Muscle layer of duodenum (tissue), 2 donors: ENCODE data around the gene DOC2A.
"Not testable (repeated sequence)": the region's sequence is repeated elsewhere in the genome, so short reads cannot be mapped to it uniquely, and the experiment has no call there.

Experiments
- H3K27ac ChIP-seq: one replicate; pipeline ENCODE4 v1.7.0; 2013; ENCODE audit warnings: mild to moderate bottlenecking, low read length
- H3K27me3 ChIP-seq: one replicate; pipeline ENCODE4 v1.7.0; 2013; ENCODE audit warnings: low read depth, mild to moderate bottlenecking, control low read depth, low read length
- H3K36me3 ChIP-seq, 2 donors: one replicate each; pipeline ENCODE4 v1.7.0; 2013; ENCODE audit warnings: low read length in 2 of 2, control low read depth in 1 of 2, mild to moderate bottlenecking in 1 of 2; ENCODE audit not compliant: insufficient read depth in 2 of 2, control insufficient read depth in 1 of 2
- H3K4me1 ChIP-seq, 2 donors: one replicate each; pipeline ENCODE4 v1.7.0; 2013; ENCODE audit warnings: low read length in 2 of 2, mild to moderate bottlenecking in 2 of 2, control low read depth in 1 of 2, moderate library complexity in 1 of 2; ENCODE audit not compliant: insufficient read depth in 2 of 2, control insufficient read depth in 1 of 2
- H3K4me3 ChIP-seq, 2 donors: one replicate each; pipeline ENCODE4 v1.7.0; 2013; ENCODE audit warnings: low read length in 2 of 2, low read depth in 1 of 2, mild to moderate bottlenecking in 1 of 2
- H3K9me3 ChIP-seq, 2 donors: one replicate each; pipeline ENCODE4 v1.7.0; 2013; ENCODE audit warnings: low read length in 2 of 2, control low read depth in 1 of 2, mild to moderate bottlenecking in 1 of 2; ENCODE audit not compliant: control insufficient read depth in 1 of 2
- donor health status: healthy.

The DOC2A gene

DNA sequence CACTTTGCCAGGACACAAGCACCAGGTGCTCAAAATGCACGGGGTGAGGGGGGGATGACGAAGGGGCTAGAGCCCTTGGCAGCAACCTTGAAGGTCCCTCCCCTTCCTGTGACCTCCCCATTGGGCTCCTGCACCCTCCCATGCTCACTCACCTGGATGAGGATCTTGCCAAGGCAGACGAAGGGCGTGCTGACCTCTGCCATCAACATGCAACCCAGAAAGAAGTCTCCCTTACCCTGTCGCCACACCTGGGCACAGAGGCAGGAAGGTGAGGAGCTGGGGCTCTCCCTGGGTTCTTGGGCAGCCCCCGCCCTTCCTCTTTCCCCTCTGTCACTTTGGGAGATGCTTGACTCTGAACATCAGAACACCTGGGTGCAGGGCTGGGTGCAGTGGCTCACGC lies 14.7 kb upstream of the DOC2A start:
- no peak overlapping the region for H3K27ac ChIP-seq
- no peak overlapping the region for H3K4me3 ChIP-seq
- H3K9me3 ChIP-seq, result no peaks in the 10 kb centered on the region
- H3K27me3 ChIP-seq, result peaks cover 18% of the 10 kb centered on the region
- no peaks in the 10 kb centered on the region for H3K36me3 ChIP-seq
- peaks cover 0 to 13% of the 10 kb centered on the region in 2 donors for H3K4me1 ChIP-seq

DNA sequence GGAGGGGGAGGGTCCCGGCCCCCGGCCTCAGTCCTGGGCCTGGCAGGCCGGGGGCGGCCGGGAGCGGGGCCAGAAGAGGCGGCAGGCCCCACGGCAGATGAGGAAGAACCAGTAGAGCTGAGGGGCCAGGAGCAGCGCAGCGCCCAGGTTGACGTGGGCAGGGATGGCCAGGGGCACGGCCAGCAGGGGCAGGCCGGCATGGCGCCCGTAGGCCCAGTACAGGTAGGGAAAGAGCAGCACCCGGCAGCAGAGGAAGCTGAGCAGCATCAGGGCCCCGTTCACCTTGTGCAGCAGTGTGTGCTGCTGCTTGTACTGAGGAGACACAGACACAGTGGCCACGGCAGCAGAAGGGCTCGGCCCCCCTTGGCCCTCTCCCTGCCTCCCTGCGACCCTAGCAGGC lies 14.3 kb upstream of the DOC2A start:
- Histone ChIP-seq H3K9me3 (no peaks in the 10 kb centered on the region), H3K27ac (no peak overlapping the region), H3K4me1 (peaks cover 0 to 10% of the 10 kb centered on the region in 2 donors), H3K27me3 (peaks cover 18% of the 10 kb centered on the region), H3K36me3 (no peaks in the 10 kb centered on the region), H3K4me3 (no peak overlapping the region)

DNA sequence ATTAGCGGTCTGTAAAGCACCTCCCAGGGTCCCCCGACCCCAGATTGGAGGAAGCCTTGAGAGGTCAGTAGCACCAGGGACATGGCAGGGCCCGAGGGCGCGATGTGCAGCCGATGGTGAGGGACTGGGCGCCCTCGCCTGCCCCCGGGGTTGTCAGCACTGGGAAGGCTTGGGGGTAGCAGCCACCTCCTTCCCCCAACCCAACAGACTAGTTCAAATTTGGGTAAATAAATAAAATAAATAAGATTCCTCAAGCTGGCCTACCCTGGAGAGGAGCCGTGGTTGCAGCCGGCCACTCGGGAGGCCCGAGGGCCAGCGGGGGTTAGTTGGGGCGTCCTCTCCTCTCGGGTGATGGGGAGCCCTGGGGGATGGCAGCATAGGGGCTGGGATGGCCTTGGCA lies 13.6 kb upstream of the DOC2A start:
- peaks cover 0 to 10% of the 10 kb centered on the region in 2 donors for H3K4me1 ChIP-seq
- no peak overlapping the region for H3K27ac ChIP-seq
- peaks cover 13% of the 10 kb centered on the region for H3K27me3 ChIP-seq
- no peaks in the 10 kb centered on the region for H3K9me3 ChIP-seq
- H3K36me3 ChIP-seq, result no peaks in the 10 kb centered on the region
- H3K4me3 ChIP-seq, result no peak overlapping the region

DNA sequence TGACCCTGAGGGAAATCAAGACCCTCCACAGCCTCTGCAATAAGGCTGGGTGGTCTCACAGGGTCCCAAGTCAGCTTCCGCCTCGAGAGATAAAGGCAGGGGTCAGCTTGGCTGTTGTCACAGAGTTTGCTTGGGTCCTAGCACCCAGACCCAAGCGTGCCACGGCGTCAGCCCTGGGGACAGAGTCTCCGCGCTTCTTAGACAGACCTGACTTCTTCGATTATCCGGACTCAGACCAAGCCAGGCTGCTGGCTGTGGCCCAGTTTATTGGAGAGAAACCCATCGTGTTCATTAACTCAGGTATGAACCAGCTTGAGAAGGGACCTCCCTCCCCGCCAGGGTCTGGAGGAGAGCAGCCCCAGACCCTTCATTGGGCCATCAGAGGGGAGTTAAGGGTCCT lies 12.8 kb upstream of the DOC2A start:
- Histone ChIP-seq H3K36me3 (no peaks in the 10 kb centered on the region), H3K27me3 (peaks cover 6% of the 10 kb centered on the region), H3K4me3 (no peak overlapping the region), H3K4me1 (peaks cover 0 to 10% of the 10 kb centered on the region in 2 donors), H3K27ac (no peak overlapping the region), H3K9me3 (no peaks in the 10 kb centered on the region)

DNA sequence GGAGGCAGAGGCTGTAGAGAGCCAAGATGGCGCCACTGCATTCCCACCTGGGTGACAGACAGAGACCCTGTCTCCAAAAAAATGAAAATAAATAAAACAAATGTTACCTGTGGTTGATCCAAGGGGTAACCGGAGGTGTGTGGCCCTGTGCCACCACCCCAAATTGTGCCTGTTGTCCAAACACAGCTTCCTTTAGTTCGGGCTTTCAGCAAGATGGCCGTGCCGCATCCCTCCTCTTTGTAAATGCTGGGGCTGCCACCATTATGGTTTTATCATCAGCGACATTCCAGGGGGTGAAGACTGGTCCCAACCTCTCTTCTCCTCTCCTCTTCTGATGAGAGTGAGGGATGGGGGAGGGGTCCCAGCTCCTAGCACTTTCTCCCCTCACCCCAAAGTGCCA lies 12.1 kb upstream of the DOC2A start, which contains the start of gene C16orf92:
C16orf92 (plus strand) TSS at position 312 of the 400 bp plus-strand sequence. CDS start 143 bp downstream, outside the sequence.
- H3K9me3 ChIP-seq, result no peaks in the 10 kb centered on the region
- peaks cover 0 to 10% of the 10 kb centered on the region in 2 donors for H3K4me1 ChIP-seq
- H3K36me3 ChIP-seq, result no peaks in the 10 kb centered on the region
- no peak within 1 kb of the TSS for H3K27ac ChIP-seq
- peaks cover 6% of the 10 kb centered on the region for H3K27me3 ChIP-seq
- no peak within 1 kb of the TSS for H3K4me3 ChIP-seq

DNA sequence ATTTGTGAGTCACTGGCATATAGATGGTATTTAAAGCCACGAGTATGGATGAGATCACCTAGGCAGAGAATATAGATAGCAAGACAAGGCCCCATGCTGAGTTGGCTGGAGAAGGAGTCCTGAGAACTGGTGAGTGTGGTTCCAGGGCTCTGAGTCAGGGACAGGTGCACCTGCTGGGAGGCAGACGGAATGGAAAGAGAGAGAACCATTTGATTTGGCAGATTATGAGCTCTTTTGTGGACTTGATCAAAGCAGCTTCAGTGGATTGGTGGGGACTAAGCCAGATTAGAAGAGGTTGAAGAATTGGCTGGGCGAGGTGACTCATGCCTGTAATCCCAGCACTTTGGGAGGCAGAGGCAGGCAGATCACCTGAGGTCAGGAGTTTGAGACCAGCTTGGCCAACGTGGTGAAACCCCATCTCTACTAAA lies 7.9 kb upstream of the DOC2A start:
- Histone ChIP-seq H3K36me3 (no peaks in the 10 kb centered on the region), H3K9me3 (no peaks in the 10 kb centered on the region), H3K4me1 (peaks cover 0 to 10% of the 10 kb centered on the region in 2 donors), H3K27me3 (no peaks in the 10 kb centered on the region), H3K4me3 (no peak overlapping the region), H3K27ac (no peak overlapping the region)

DNA sequence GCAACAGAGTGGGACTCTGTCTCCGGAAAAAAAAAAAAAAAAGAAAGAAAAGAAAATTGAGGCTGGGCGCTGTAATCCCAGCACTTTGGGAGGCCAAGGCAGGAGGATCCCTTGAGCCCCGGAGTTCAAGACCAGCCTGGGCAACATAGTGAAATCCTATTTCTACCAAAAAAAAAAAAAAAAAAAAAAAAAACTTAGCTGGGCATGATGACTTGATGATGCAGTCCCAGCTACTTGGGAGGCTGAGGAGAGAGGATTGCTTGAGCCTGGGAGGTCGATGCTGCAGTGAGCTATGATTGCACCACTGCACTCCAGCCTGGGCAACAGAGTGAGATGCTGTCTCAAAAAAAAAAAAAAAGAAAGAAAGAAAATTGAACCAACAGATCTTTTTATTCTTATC lies 7.1 kb upstream of the DOC2A start:
- not testable (repeated sequence) for H3K36me3 ChIP-seq, H3K4me3 ChIP-seq, H3K27ac ChIP-seq, H3K27me3 ChIP-seq, H3K9me3 ChIP-seq
- H3K4me1 ChIP-seq, result peaks cover 0 to 10% of the 10 kb centered on the region in 2 donors

DNA sequence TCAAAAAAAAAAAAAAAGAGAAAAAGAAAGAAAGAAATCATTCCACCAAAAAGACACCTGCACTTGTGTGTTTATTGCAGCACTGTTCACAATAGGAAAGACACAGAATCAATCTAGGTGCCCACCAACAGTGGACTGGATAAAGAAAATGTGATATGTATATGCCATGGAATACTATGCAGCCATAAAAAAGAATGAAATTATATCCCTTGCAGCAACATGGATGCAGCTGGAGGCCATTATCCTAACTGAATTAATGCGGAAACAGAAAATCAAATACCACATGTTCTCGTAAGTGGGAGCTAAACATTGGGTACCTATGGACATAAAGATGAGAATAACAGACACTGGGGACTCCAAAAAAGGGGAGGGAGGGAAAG lies 6.4 kb upstream of the DOC2A start:
- H3K27me3 ChIP-seq, result no peaks in the 10 kb centered on the region
- H3K4me1 ChIP-seq, result peaks cover 0 to 10% of the 10 kb centered on the region in 2 donors
- H3K4me3 ChIP-seq, result no peak overlapping the region
- no peaks in the 10 kb centered on the region for H3K9me3 ChIP-seq
- no peaks in the 10 kb centered on the region for H3K36me3 ChIP-seq
- H3K27ac ChIP-seq, result no peak overlapping the region

DNA sequence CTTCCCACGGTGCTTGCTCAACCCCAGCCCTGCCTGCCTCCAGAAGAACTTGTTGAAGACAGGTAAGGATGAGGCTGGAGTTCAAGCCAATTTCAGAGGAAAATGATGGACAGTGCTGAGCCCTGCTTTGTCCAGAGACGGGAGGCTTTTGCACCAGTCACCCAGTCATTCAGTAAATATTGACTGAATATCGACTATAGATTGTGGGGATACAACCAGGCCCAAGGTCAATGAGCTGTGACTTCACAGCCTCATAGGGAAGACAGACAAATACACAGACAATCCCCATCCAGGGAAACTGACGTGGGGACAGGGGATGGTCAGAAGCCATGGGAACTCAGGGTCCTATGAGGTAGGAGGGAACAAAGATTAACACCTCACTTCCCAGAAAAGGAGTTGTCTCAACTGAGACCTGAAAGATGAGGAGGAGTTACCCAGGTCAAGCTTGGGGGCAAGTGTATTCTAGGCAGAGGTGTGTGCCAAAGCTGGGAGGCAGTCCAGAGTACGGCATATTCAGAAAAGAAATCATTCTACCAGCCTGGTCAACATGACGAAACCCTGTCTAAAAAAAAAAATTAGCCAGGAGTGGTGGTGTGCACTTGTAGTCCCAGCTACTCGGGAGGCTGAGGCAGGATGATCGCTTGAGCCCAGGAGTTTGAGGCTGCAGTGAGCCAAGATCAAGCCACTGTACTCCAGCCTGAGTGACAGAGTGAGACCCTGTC lies 5.9 kb upstream of the DOC2A start:
- Histone ChIP-seq H3K27ac (no peak overlapping the region), H3K4me3 (no peak overlapping the region), H3K9me3 (no peaks in the 10 kb centered on the region), H3K36me3 (no peaks in the 10 kb centered on the region), H3K27me3 (peaks cover 5% of the 10 kb centered on the region), H3K4me1 (peaks cover 0 to 9% of the 10 kb centered on the region in 2 donors)

DNA sequence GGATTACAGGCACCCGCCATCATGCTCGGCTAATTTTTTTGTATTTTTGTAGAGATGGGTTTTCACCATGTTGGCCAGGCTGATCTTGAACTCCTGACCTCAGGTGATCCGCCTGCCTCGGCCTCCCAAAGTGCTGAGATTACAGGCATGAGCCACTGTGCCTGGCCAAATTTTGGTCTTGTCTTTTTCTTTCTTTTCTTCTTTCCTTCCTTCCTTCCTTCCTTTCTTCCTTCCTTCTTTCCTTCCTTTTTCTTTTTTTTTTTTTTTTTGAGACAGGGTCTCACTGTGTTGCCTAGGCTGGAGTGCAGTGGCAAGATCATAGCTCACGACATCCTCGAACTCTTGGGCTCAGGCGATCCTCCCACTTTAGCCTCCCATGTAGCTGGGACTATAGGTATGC lies 4.6 kb upstream of the DOC2A start:
- H3K27ac ChIP-seq, H3K36me3 ChIP-seq, H3K9me3 ChIP-seq, H3K4me3 ChIP-seq: not testable (repeated sequence)
- Histone ChIP-seq H3K4me1 (peaks cover 0 to 12% of the 10 kb centered on the region in 2 donors), H3K27me3 (peaks cover 11% of the 10 kb centered on the region)

DNA sequence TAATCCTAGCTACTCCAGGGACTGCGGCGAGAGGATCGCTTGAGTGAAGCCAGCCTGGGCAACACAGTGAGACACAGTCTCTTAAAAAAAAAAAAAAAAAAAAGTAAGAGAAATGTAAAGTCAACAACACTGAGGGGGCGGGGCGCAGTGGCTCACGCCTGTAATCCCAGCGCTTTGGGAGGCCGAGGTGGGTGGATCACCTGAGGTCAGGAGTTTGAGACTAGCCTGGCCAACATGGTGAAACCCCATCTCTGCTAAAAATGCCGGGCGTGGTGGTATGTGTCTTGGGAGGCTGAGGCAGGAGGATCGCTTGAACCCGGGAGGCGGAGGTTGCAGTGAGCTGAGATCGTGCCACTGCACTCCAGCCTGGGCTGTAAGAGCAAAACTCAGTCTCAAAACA lies 1.8 kb upstream of the DOC2A start:
- not testable (repeated sequence) for H3K27ac ChIP-seq, H3K36me3 ChIP-seq, H3K9me3 ChIP-seq, H3K4me3 ChIP-seq
- Histone ChIP-seq H3K27me3 (peaks cover 21% of the 10 kb centered on the region), H3K4me1 (peaks cover 0 to 19% of the 10 kb centered on the region in 2 donors)
